MCF 10A (cell line): ENCODE results near the gene RAD23A. TPM values are rescaled to one million over a fixed set of nuclear protein-coding genes. Genes with fewer than 3 reads are reported as not detected.
A peak's percentile ranks its signal among the peaks of the same experiment; 100 is the strongest.

Source experiments
- BruUV-seq: library from RNA; stranded (reverse); fragments of 400-500 nt; replicated peaks from 2 replicates; lab custom pipeline; 2021; lab: Mats Ljungman, UMichigan
- CTCF ChIA-PET: fragments of 300-600 bp; sonication (Branson Sonifier 250); formaldehyde crosslinking; extraction: SDS; loops from one replicate; lab custom pipeline; 2021; ENCODE audit warnings: antibody characterized with exemption, inconsistent platforms; lab: Yijun Ruan, JAX
- POLR2A ChIA-PET: fragments of 300-600, 350-650 bp; sonication (Branson Sonifier 250); formaldehyde crosslinking; extraction: SDS; loops from one replicate; lab custom pipeline; 2020; ENCODE audit warnings: antibody characterized with exemption, inconsistent platforms; lab: Yijun Ruan, JAX
- DNase-seq: peaks from one replicate; pipeline ENCODE4 v3.0.0-alpha.2; 2018; ENCODE audit not compliant: unreplicated experiment
- H3K27ac Mint-ChIP-seq: one replicate; pipeline ENCODE4 v1.8.0; 2022; ENCODE audit warnings: mild to moderate bottlenecking, low read depth, mixed read lengths; ENCODE audit not compliant: unreplicated experiment
- H3K27me3 Mint-ChIP-seq: one replicate; pipeline ENCODE4 v1.8.0; 2022; ENCODE audit warnings: mixed read lengths; ENCODE audit not compliant: insufficient read depth, unreplicated experiment
- H3K36me3 Mint-ChIP-seq: one replicate; pipeline ENCODE4 v1.8.0; 2022; ENCODE audit warnings: mild to moderate bottlenecking, moderate library complexity, mixed read lengths; ENCODE audit not compliant: insufficient read depth, unreplicated experiment
- H3K4me1 Mint-ChIP-seq: one replicate; pipeline ENCODE4 v1.8.0; 2022; ENCODE audit warnings: mixed read lengths; ENCODE audit not compliant: insufficient read depth, unreplicated experiment
- H3K4me3 Mint-ChIP-seq: one replicate; pipeline ENCODE4 v1.8.0; 2022; ENCODE audit warnings: mild to moderate bottlenecking, moderate library complexity, mixed read lengths; ENCODE audit not compliant: unreplicated experiment
- H3K9me3 Mint-ChIP-seq: one replicate; pipeline ENCODE4 v1.8.0; 2022; ENCODE audit warnings: mixed read lengths; ENCODE audit not compliant: unreplicated experiment
- CTCF ChIP-seq: fragments of 200-600 bp; IDR thresholded peaks from one replicate; pipeline ENCODE4 v1.8.0; 2022; ENCODE audit warnings: antibody characterized with exemption, mild to moderate bottlenecking; ENCODE audit not compliant: unreplicated experiment
- intact Hi-C: fragments of 100-400 bp; cut with micrococcal nuclease; formaldehyde crosslinking; loops from 2 replicates; pipeline ENCODE4 v1.14.1; 2022
- total RNA-seq: library from RNA; stranded (reverse); gene quantifications from 2 replicates; pipeline ENCODE4 v1.2.3, GENCODE V29; 2022

Gene RAD23A
- total RNA-seq, 1 experiment from 2014 or later = 219 TPM

GRCh38 chr19:12979974-12980373, 34.3 kb downstream of the RAD23A start:
- ChIA-PET CTCF (interaction anchor here (0.5 to 12.6 kb wide), 8 partner anchors 16 to 582 kb away, joined by 3 to 334 read pairs (median 7); no protein-coding TSS in a partner anchor), POLR2A (no interaction called here)
- Mint-ChIP-seq H3K4me3 (no peak overlapping the region), H3K27me3 (no peaks in the 10 kb centered on the region), H3K36me3 (peaks cover 6% of the 10 kb centered on the region), H3K27ac (no peak overlapping the region), H3K4me1 (peaks cover 7% of the 10 kb centered on the region), H3K9me3 (no peaks in the 10 kb centered on the region)
- no TSS peak for BruUV-seq
- intact Hi-C loops = no loop called here
- no peak for DNase-seq
- TF ChIP-seq CTCF = no peak

GRCh38 chr19:12982648-12983047, 37.0 kb downstream of the RAD23A start:
- no peak overlapping the region for H3K27ac Mint-ChIP-seq
- intact Hi-C loops = loop anchor here (1.0 to 2.0 kb wide), 2 partner anchors 52 to 79 kb away; no protein-coding TSS in a partner anchor
- DNase-seq = no peak
- H3K4me1 Mint-ChIP-seq = peaks cover 10% of the 10 kb centered on the region
- H3K36me3 Mint-ChIP-seq = peaks cover 6% of the 10 kb centered on the region
- no TSS peak for BruUV-seq
- no peak overlapping the region for H3K4me3 Mint-ChIP-seq
- POLR2A ChIA-PET = interaction anchor here (0.7 kb wide), 1 partner anchor 10 kb away, joined by 4 read pairs; no protein-coding TSS in a partner anchor
- no peaks in the 10 kb centered on the region for H3K27me3 Mint-ChIP-seq
- no peaks in the 10 kb centered on the region for H3K9me3 Mint-ChIP-seq
- CTCF ChIA-PET = interaction anchor here (0.6 to 12.6 kb wide), 7 partner anchors 17 to 180 kb away, joined by 3 to 334 read pairs (median 3); no protein-coding TSS in a partner anchor
- TF ChIP-seq CTCF = no peak

GRCh38 chr19:12983091-12983490, 37.4 kb downstream of the RAD23A start:
- ChIA-PET POLR2A (interaction anchor here (0.7 kb wide), 1 partner anchor 10 kb away, joined by 4 read pairs; no protein-coding TSS in a partner anchor), CTCF (interaction anchor here (0.6 to 12.6 kb wide), 10 partner anchors 17 to 180 kb away, joined by 3 to 334 read pairs (median 3); no protein-coding TSS in a partner anchor)
- Mint-ChIP-seq H3K27me3 (no peaks in the 10 kb centered on the region), H3K36me3 (peaks cover 3% of the 10 kb centered on the region), H3K4me3 (no peak overlapping the region), H3K9me3 (no peaks in the 10 kb centered on the region), H3K27ac (no peak overlapping the region), H3K4me1 (peaks cover 6% of the 10 kb centered on the region)
- BruUV-seq = no TSS peak
- DNase-seq = no peak
- TF ChIP-seq CTCF = no peak
- intact Hi-C loops = loop anchor here (1.0 to 2.0 kb wide), 2 partner anchors 52 to 78 kb away; no protein-coding TSS in a partner anchor

- DNase-seq = peak; percentile 74
- Mint-ChIP-seq H3K27ac (no peak overlapping the region), H3K4me1 (peaks cover 6% of the 10 kb centered on the region), H3K9me3 (no peaks in the 10 kb centered on the region), H3K4me3 (no peak overlapping the region), H3K27me3 (no peaks in the 10 kb centered on the region), H3K36me3 (no peaks in the 10 kb centered on the region)
- CTCF ChIA-PET = interaction anchor here (0.6 to 12.6 kb wide), 8 partner anchors 16 to 145 kb away, joined by 3 to 334 read pairs (median 3); no protein-coding TSS in a partner anchor
- BruUV-seq = no TSS peak
- POLR2A ChIA-PET = interaction anchor here (0.6 to 1.2 kb wide), 3 partner anchors 78 to 192 kb away, joined by 3 to 4 read pairs (median 3); partner anchors contain the start of gene JUNB
- peak; percentile 94 for TF ChIP-seq CTCF
- intact Hi-C loops = loop anchor here (1.0 to 2.0 kb wide), 2 partner anchors 51 to 78 kb away; no protein-coding TSS in a partner anchor
These were observed 38.0 kb downstream of the RAD23A start for GRCh38 chr19:12983542-12984142.
